GM23338 (cell line): ENCODE data around the gene BMP5. TPM values are rescaled to one million over a fixed set of nuclear protein-coding genes. Genes with fewer than 3 reads are reported as not detected.
A peak's percentile ranks its signal among the peaks of the same experiment; 100 is the strongest.

Source experiments
- ATAC-seq: fragments of 200-7000 bp; cut with Tn5 transposase; 3 replicates; pipeline ENCODE4 v1.9.1; 2020
- DNase-seq: peaks from one replicate; pipeline ENCODE4 v3.0.0-alpha.2; 2015; ENCODE audit warnings: low spot score
- H2AFZ ChIP-seq: fragments of 200-600 bp; sonication (generic); 2 replicates; pipeline ENCODE4 v1.8.0; 2016; ENCODE audit warnings: antibody characterized with exemption, mild to moderate bottlenecking, moderate library complexity
- H3F3A ChIP-seq: fragments of 200-600 bp; sonication (generic); replicated peaks from 2 replicates; pipeline ENCODE4 v1.8.0; 2017; ENCODE audit warnings: antibody characterized with exemption, mixed run types, low read depth
- H3K27ac ChIP-seq: fragments of 200-600 bp; sonication (generic); 2 replicates; pipeline ENCODE4 v1.6.1; 2016; ENCODE audit warnings: low read depth
- H3K27me3 ChIP-seq: fragments of 200-600 bp; sonication (generic); 2 replicates; pipeline ENCODE4 v1.8.0; 2016; ENCODE audit warnings: mild to moderate bottlenecking, mixed run types, moderate library complexity; ENCODE audit not compliant: insufficient read depth
- H3K36me3 ChIP-seq: fragments of 200-600 bp; sonication (generic); 2 replicates; pipeline ENCODE4 v1.8.0; 2016; ENCODE audit warnings: mild to moderate bottlenecking; ENCODE audit not compliant: insufficient read depth
- H3K4me1 ChIP-seq: fragments of 200-600 bp; sonication (generic); 2 replicates; pipeline ENCODE4 v1.8.0; 2016; ENCODE audit warnings: mild to moderate bottlenecking, moderate library complexity; ENCODE audit not compliant: insufficient read depth
- H3K4me2 ChIP-seq: fragments of 200-600 bp; sonication (generic); 2 replicates; pipeline ENCODE4 v1.7.1; 2017; ENCODE audit warnings: mixed run types
- H3K4me3 ChIP-seq: fragments of 200-600 bp; sonication (generic); 2 replicates; pipeline ENCODE4 v1.6.1; 2016; ENCODE audit warnings: mixed run types
- H3K79me2 ChIP-seq: fragments of 200-600 bp; sonication (generic); replicated peaks from 2 replicates; pipeline ENCODE4 v1.8.0; 2017; ENCODE audit warnings: mild to moderate bottlenecking; ENCODE audit not compliant: insufficient read depth
- H3K9me2 ChIP-seq: fragments of 200-600 bp; sonication (generic); 2 replicates; pipeline ENCODE4 v1.8.0; 2017; ENCODE audit not compliant: insufficient read depth
- H4K20me1 ChIP-seq: fragments of 200-600 bp; sonication (generic); replicated peaks from 2 replicates; pipeline ENCODE4 v1.8.0; 2017; ENCODE audit warnings: mild to moderate bottlenecking; ENCODE audit not compliant: insufficient read depth
- H3K27ac Mint-ChIP-seq: 2 replicates; pipeline ENCODE4 v1.8.0; 2020; ENCODE audit warnings: inconsistent platforms, mild to moderate bottlenecking, moderate library complexity, mixed read lengths
- H3K27me3 Mint-ChIP-seq: 3 replicates; pipeline ENCODE4 v1.8.0; 2022; ENCODE audit warnings: low read depth, mild to moderate bottlenecking, moderate library complexity, mixed read lengths, inconsistent platforms; ENCODE audit not compliant: insufficient read depth, poor library complexity
- H3K36me3 Mint-ChIP-seq: 3 replicates; pipeline ENCODE4 v1.8.0; 2021; ENCODE audit warnings: low read depth, mild to moderate bottlenecking, inconsistent platforms, moderate library complexity, mixed read lengths
- H3K4me1 Mint-ChIP-seq: 3 replicates; pipeline ENCODE4 v1.8.0; 2020; ENCODE audit warnings: mild to moderate bottlenecking, inconsistent platforms, mixed read lengths
- H3K4me3 Mint-ChIP-seq: 3 replicates; pipeline ENCODE4 v1.8.0; 2021; ENCODE audit warnings: moderate library complexity, mild to moderate bottlenecking, inconsistent platforms, mixed read lengths
- H3K9me3 Mint-ChIP-seq: 3 replicates; pipeline ENCODE4 v1.8.0; 2020; ENCODE audit warnings: moderate library complexity, mild to moderate bottlenecking, inconsistent platforms, mixed read lengths
- CTCF ChIP-seq, 2 experiments: fragments of 200-600 bp in 1 of 2; sonication (generic) in 1 of 2; conservative IDR thresholded peaks; 2 replicates each; pipeline versions ENCODE4 v1.5.1 to v1.6.1; 2016 to 2017; ENCODE audit warnings: antibody characterized with exemption in 2 of 2, low read depth in 2 of 2, mild to moderate bottlenecking in 2 of 2, moderate library complexity in 1 of 2
- ETS1 ChIP-seq: IDR thresholded peaks from 2 replicates; pipeline ENCODE4 v1.6.1; 2016; ENCODE audit warnings: antibody characterized with exemption
- EZH2 ChIP-seq: fragments of 200-600 bp; sonication (generic); IDR thresholded peaks from one replicate; pipeline ENCODE4 v1.8.0; 2017; ENCODE audit warnings: antibody characterized with exemption, mild to moderate bottlenecking, low read depth; ENCODE audit not compliant: unreplicated experiment
- JUNB ChIP-seq: IDR thresholded peaks from one replicate; pipeline ENCODE4 v1.6.1; 2016; ENCODE audit warnings: antibody characterized with exemption; ENCODE audit not compliant: unreplicated experiment
- POLR2AphosphoS5 ChIP-seq: IDR thresholded peaks from 2 replicates; pipeline ENCODE4 v1.6.1; 2016; ENCODE audit warnings: antibody characterized with exemption, low read depth
- REST ChIP-seq: IDR thresholded peaks from one replicate; pipeline ENCODE4 v1.6.1; 2018; ENCODE audit warnings: antibody characterized with exemption; ENCODE audit not compliant: unreplicated experiment
- ZNF114 ChIP-seq: fragments of 250-450 bp; sonication (Bioruptor Pico); IDR thresholded peaks from 2 replicates; pipeline ENCODE4 v1.5.0; 2020; ENCODE audit warnings: mild to moderate bottlenecking, moderate library complexity
- ZNF331 ChIP-seq: fragments of 250-450 bp; sonication (Bioruptor Pico); IDR thresholded peaks from 2 replicates; pipeline ENCODE4 v1.5.0; 2020; ENCODE audit warnings: low read depth, mild to moderate bottlenecking, moderate library complexity
- polyA plus RNA-seq: library from polyadenylated mRNA; unstranded; fragments of >200 nt; fragmentation: Nextera tagmentation; extraction: Ambion mirVana; gene quantifications from 2 replicates; pipeline ENCODE4 v1.2.1, GENCODE V29; 2016
- total RNA-seq: library from RNA; depleted of rRNA; stranded (reverse); fragments of >200 nt; shearing (Covaris generic); gene quantifications from 2 replicates; pipeline ENCODE4 v1.2.3, GENCODE V29; 2014

Gene BMP5
- total and polyA plus RNA-seq, 2 experiments from 2014 or later: 0.06 to 0.07 TPM

- Mint-ChIP-seq H3K4me1 (no peaks in the 10 kb centered on the region), H3K4me3 (no peak overlapping the region), H3K36me3 (no peaks in the 10 kb centered on the region), H3K27ac (no peak overlapping the region), H3K9me3 (no peaks in the 10 kb centered on the region), H3K27me3 (no peaks in the 10 kb centered on the region)
- H3K4me3 ChIP-seq: no peak overlapping the region
- no peaks in the 10 kb centered on the region for H3K79me2 ChIP-seq
- TF ChIP-seq CTCF (conservative IDR thresholded peaks at IDR 0.05; ENCODE audit: low read depth in 2 of 2) (peak in 1 of 2 experiments; percentile 58; a peak in 3 of 4 replicates), REST (no peak), ZNF114 (no peak), JUNB (no peak), EZH2 (no peak), POLR2AphosphoS5 (no peak), ZNF331 (CRISPR knock-in tag) (no peak), ETS1 (no peak)
- H2AFZ ChIP-seq: no peak overlapping the region
- no peaks in the 10 kb centered on the region for H4K20me1 ChIP-seq
- no peak for ATAC-seq
- H3K4me1 ChIP-seq: no peaks in the 10 kb centered on the region
- H3K36me3 ChIP-seq: no peaks in the 10 kb centered on the region
- H3K9me2 ChIP-seq: no peaks in the 10 kb centered on the region
- H3K27ac ChIP-seq: no peak overlapping the region
- no peaks in the 10 kb centered on the region for H3K27me3 ChIP-seq
- no peaks in the 10 kb centered on the region for H3F3A ChIP-seq
- peak; percentile 55 for DNase-seq
- no peak overlapping the region for H3K4me2 ChIP-seq
Observed at GRCh38 chr6:55886185-55886836, 10.9 kb upstream of the BMP5 start.
